Measurements from ENCODE around the gene DYSF.
A peak's percentile ranks its signal among the peaks of the same experiment; 100 is the strongest.

The DYSF gene

DNA sequence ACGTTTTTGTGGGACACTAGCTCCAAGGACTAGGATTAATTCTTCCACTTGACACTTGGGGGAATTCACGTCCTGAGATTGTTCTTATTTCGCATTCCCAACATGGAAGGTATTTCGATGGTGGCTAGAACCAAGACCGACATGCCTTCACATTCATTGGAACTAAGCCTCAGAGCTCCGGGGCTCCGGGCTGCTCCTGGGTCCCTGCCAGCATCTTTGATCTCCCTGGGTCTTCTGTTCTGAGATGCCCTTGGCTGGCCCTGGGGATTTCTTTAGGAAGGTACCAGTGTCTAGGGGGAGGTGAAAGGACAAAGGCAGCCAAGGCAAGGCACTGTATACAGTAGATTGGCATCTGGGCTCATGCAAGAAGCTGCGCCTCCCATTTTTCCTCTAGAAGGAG, 76.8 kb downstream of the DYSF start:
- H3K9me2 ChIP-seq (replicated peaks; ENCODE audit: insufficient read depth, low read length): no peaks in the 10 kb centered on the region
- H3K9ac ChIP-seq (ENCODE audit: low read length): no peak overlapping the region
- no peak overlapping the region for H3K4me2 ChIP-seq (ENCODE audit: low read depth, low read length)
- no peaks in the 10 kb centered on the region for H3K36me3 ChIP-seq (replicated peaks; ENCODE audit: insufficient read depth, low read length)
- no peak overlapping the region for H3K27ac ChIP-seq (ENCODE audit: low read length)
- H3K4me1 ChIP-seq (ENCODE audit: low read length): no peaks in the 10 kb centered on the region
- H3K9me3 ChIP-seq (replicated peaks; ENCODE audit: insufficient read depth, low read length): no peaks in the 10 kb centered on the region
- H3K27me3 ChIP-seq (replicated peaks; ENCODE audit: insufficient read depth, low read length): no peaks in the 10 kb centered on the region
- no peaks in the 10 kb centered on the region for H3K79me2 ChIP-seq (ENCODE audit: low read length)
- no peak overlapping the region for H2AFZ ChIP-seq (ENCODE audit: low read length)
- H4K20me1 ChIP-seq (ENCODE audit: insufficient read depth, low read length): no peaks in the 10 kb centered on the region
- H3F3A ChIP-seq (ENCODE audit: insufficient read depth, low read length): no peaks in the 10 kb centered on the region
- TF ChIP-seq EZH2phosphoT487 (IDR thresholded peaks at IDR 0.05; ENCODE audit: low read length) (no peak), EZH2 (optimal IDR thresholded peaks at IDR 0.05; ENCODE audit: low read depth, low read length) (no peak)
- TF ChIP-seq, protein P1, sequence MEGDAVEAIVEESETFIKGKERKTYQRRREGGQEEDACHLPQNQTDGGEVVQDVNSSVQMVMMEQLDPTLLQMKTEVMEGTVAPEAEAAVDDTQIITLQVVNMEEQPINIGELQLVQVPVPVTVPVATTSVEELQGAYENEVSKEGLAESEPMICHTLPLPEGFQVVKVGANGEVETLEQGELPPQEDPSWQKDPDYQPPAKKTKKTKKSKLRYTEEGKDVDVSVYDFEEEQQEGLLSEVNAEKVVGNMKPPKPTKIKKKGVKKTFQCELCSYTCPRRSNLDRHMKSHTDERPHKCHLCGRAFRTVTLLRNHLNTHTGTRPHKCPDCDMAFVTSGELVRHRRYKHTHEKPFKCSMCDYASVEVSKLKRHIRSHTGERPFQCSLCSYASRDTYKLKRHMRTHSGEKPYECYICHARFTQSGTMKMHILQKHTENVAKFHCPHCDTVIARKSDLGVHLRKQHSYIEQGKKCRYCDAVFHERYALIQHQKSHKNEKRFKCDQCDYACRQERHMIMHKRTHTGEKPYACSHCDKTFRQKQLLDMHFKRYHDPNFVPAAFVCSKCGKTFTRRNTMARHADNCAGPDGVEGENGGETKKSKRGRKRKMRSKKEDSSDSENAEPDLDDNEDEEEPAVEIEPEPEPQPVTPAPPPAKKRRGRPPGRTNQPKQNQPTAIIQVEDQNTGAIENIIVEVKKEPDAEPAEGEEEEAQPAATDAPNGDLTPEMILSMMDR (IDR thresholded peaks at IDR 0.05; ENCODE audit: low read length): no peak
- DNase-seq: no peak
- H3K4me3 ChIP-seq (ENCODE audit: low read length): no peak overlapping the region

DNA sequence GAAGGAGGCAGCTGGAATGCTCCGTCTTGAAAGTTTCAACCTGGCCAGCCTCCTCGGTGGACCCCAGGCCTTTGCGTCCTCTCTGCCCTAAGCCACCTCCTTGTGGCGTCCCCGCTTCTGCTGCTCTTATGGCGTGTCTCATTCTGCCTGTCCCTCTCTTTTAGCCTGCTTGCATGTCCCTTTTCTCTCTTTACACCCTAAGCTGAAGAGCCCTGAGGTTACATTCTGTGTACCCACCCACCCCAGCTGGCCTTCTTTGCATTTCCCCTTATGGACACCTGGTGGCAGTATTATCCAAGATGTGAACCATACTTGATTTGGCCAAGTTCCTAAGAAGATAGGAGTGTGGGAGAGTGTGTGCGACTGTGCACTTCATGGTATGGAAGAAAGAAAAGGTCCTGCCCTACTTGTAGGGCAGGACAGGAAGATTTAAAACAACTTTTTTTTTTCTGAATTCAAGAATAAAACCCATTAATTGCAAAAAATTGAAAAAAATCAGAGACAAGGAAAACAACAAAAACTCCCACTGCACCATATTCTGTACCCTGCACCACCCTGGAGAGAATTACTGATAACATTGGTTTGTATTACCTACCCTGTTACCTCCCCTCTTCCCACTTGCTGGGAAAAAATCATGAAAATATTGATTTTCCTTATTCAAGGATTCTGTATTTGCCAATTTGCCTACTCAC, 77.4 kb downstream of the DYSF start:
- Histone ChIP-seq H3K36me3 (replicated peaks; ENCODE audit: insufficient read depth, low read length) (no peaks in the 10 kb centered on the region), H3K4me2 (ENCODE audit: low read depth, low read length) (no peak overlapping the region)
- TF ChIP-seq, protein P1 (IDR thresholded peaks at IDR 0.05; ENCODE audit: low read length): peak; percentile 70
- TF ChIP-seq EZH2 (optimal IDR thresholded peaks at IDR 0.05; ENCODE audit: low read depth, low read length) (no peak), EZH2phosphoT487 (IDR thresholded peaks at IDR 0.05; ENCODE audit: low read length) (no peak)

DNA sequence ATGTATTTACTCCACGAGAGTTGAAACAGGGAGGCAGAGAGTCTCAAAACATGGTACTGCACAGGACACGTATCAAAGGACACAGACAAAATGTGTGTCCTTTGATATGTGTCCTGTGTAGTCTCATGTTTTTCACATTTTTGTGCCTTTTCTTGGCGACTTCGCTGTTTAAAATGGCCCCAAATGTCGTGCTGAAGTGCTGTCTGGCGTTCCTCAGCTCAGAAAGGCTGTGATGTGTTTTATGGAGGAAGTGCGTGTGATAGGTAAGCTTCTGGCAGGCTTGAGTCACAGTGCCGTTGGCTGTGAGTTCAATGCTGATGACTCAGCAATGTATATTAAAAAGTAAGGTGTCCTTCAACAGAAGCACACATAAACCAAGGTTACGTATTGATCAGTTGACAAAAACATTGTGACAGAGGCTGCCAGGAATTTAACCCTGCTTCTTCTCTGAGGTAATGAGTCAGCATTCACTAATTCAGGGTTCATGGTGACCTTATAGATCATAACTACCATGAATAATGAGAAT, 78.2 kb downstream of the DYSF start:
- no peaks in the 10 kb centered on the region for H3F3A ChIP-seq (ENCODE audit: insufficient read depth, low read length)
- H3K27ac ChIP-seq (ENCODE audit: low read length): no peak overlapping the region
- no peak overlapping the region for H3K4me3 ChIP-seq (ENCODE audit: low read length)
- TF ChIP-seq, protein P1 (IDR thresholded peaks at IDR 0.05; ENCODE audit: low read length): no peak
- TF ChIP-seq EZH2phosphoT487 (IDR thresholded peaks at IDR 0.05; ENCODE audit: low read length) (no peak), EZH2 (optimal IDR thresholded peaks at IDR 0.05; ENCODE audit: low read depth, low read length) (no peak)
- H3K4me2 ChIP-seq (ENCODE audit: low read depth, low read length): no peak overlapping the region
- no peak for DNase-seq
- H3K27me3 ChIP-seq (replicated peaks; ENCODE audit: insufficient read depth, low read length): no peaks in the 10 kb centered on the region
- no peaks in the 10 kb centered on the region for H3K9me3 ChIP-seq (replicated peaks; ENCODE audit: insufficient read depth, low read length)
- no peaks in the 10 kb centered on the region for H3K36me3 ChIP-seq (replicated peaks; ENCODE audit: insufficient read depth, low read length)
- no peak overlapping the region for H3K9ac ChIP-seq (ENCODE audit: low read length)
- H3K79me2 ChIP-seq (ENCODE audit: low read length): no peaks in the 10 kb centered on the region
- no peaks in the 10 kb centered on the region for H3K9me2 ChIP-seq (replicated peaks; ENCODE audit: insufficient read depth, low read length)
- no peaks in the 10 kb centered on the region for H3K4me1 ChIP-seq (ENCODE audit: low read length)
- no peak overlapping the region for H2AFZ ChIP-seq (ENCODE audit: low read length)
- no peaks in the 10 kb centered on the region for H4K20me1 ChIP-seq (ENCODE audit: insufficient read depth, low read length)

More for the DNA sequence above, 77.4 kb downstream of the DYSF start:
- Histone ChIP-seq H3K9me3 (replicated peaks; ENCODE audit: insufficient read depth, low read length) (no peaks in the 10 kb centered on the region), H3K9ac (ENCODE audit: low read length) (no peak overlapping the region), H3K79me2 (ENCODE audit: low read length) (no peaks in the 10 kb centered on the region), H3K4me3 (ENCODE audit: low read length) (no peak overlapping the region), H4K20me1 (ENCODE audit: insufficient read depth, low read length) (no peaks in the 10 kb centered on the region), H3K9me2 (replicated peaks; ENCODE audit: insufficient read depth, low read length) (no peaks in the 10 kb centered on the region), H3K27me3 (replicated peaks; ENCODE audit: insufficient read depth, low read length) (no peaks in the 10 kb centered on the region), H3F3A (ENCODE audit: insufficient read depth, low read length) (no peaks in the 10 kb centered on the region), H3K4me1 (ENCODE audit: low read length) (no peaks in the 10 kb centered on the region), H2AFZ (ENCODE audit: low read length) (no peak overlapping the region), H3K27ac (ENCODE audit: low read length) (no peak overlapping the region)
- peak; percentile 47 for DNase-seq
